ENCODE results near the gene NOS3.

Gene NOS3

DNA sequence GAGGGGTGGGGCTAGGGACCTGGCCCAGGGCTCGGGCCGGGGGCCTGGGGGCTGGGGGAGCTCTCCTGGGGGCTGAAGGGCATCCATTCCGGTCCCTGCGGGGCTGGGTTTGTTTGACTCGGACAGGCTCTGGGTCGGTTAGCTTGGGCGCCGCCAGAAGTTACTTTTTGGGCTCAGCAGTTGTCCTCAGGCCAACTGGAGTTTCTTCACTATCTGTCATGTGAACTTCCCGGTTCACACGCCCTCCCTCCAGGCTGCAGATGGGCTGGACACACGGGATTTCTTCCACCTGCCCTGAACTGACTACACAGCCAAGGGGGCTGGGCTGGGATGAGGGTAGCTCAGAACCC is 72.4 kb downstream of the NOS3 start:
- no peak overlapping the region for H3K4me3 ChIP-seq (ENCODE audit: low read depth, low read length)
- no peak for DNase-seq (ENCODE audit: low read depth)
- TF ChIP-seq, protein P1, sequence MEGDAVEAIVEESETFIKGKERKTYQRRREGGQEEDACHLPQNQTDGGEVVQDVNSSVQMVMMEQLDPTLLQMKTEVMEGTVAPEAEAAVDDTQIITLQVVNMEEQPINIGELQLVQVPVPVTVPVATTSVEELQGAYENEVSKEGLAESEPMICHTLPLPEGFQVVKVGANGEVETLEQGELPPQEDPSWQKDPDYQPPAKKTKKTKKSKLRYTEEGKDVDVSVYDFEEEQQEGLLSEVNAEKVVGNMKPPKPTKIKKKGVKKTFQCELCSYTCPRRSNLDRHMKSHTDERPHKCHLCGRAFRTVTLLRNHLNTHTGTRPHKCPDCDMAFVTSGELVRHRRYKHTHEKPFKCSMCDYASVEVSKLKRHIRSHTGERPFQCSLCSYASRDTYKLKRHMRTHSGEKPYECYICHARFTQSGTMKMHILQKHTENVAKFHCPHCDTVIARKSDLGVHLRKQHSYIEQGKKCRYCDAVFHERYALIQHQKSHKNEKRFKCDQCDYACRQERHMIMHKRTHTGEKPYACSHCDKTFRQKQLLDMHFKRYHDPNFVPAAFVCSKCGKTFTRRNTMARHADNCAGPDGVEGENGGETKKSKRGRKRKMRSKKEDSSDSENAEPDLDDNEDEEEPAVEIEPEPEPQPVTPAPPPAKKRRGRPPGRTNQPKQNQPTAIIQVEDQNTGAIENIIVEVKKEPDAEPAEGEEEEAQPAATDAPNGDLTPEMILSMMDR (IDR thresholded peaks at IDR 0.05; ENCODE audit: insufficient read depth, low read depth, low read length, missing control alignments), result no peak

Measured in GM12865 (cell line).